GM21360 (cell line): ENCODE data around the gene DTD1.

Experiments used
- ATAC-seq: cut with Tn5 transposase; IDR thresholded peaks from one replicate; pipeline ENCODE4 v1.9.1; 2021; ENCODE audit warnings: mild to moderate bottlenecking, moderate library complexity; ENCODE audit not compliant: unreplicated experiment

The DTD1 gene

GRCh38 chr20:18614244-18614643, 26.4 kb downstream of the DTD1 start:
- no peak for ATAC-seq

GRCh38 chr20:18615020-18615650, 27.3 kb downstream of the DTD1 start:
- no peak for ATAC-seq

- no peak for ATAC-seq
Measured at GRCh38 chr20:18621004-18621403, 33.1 kb downstream of the DTD1 start.

GRCh38 chr20:18623156-18623910, 35.5 kb downstream of the DTD1 start:
- ATAC-seq, result no peak

GRCh38 chr20:18624948-18625347, 37.1 kb downstream of the DTD1 start:
- no peak for ATAC-seq

- ATAC-seq, result no peak
Measured at GRCh38 chr20:18625907-18626655, 38.2 kb downstream of the DTD1 start.

- ATAC-seq, result no peak
Measured at GRCh38 chr20:18628330-18628920, 40.6 kb downstream of the DTD1 start.

GRCh38 chr20:18632196-18632789, 44.4 kb downstream of the DTD1 start:
- ATAC-seq, result peak; percentile 93

GRCh38 chr20:18633411-18633810, 45.6 kb downstream of the DTD1 start:
- no peak for ATAC-seq

GRCh38 chr20:18634501-18634900, 46.6 kb downstream of the DTD1 start:
- ATAC-seq, result no peak

- ATAC-seq, result no peak
Measured at GRCh38 chr20:18635380-18635779, 47.5 kb downstream of the DTD1 start.

- ATAC-seq, result no peak
Measured at GRCh38 chr20:18637224-18637623, 49.4 kb downstream of the DTD1 start.

GRCh38 chr20:18638768-18639167, 50.9 kb downstream of the DTD1 start:
- no peak for ATAC-seq

- ATAC-seq, result no peak
Measured at GRCh38 chr20:18639501-18639979, 51.7 kb downstream of the DTD1 start.

- ATAC-seq, result no peak
Measured at GRCh38 chr20:18645196-18645745, 57.4 kb downstream of the DTD1 start.

- no peak for ATAC-seq
Measured at GRCh38 chr20:18645851-18646250, 58.0 kb downstream of the DTD1 start.

GRCh38 chr20:18647777-18648176, 59.9 kb downstream of the DTD1 start:
- no peak for ATAC-seq

- no peak for ATAC-seq
Measured at GRCh38 chr20:18650224-18650623, 62.4 kb downstream of the DTD1 start.

- ATAC-seq, result no peak
Measured at GRCh38 chr20:18653736-18654447, 66.0 kb downstream of the DTD1 start.

- no peak for ATAC-seq
Measured at GRCh38 chr20:18654448-18654773, 66.6 kb downstream of the DTD1 start.
